Testis (tissue), 2 donors: ENCODE measurements around the gene KIFBP.

Experiments
- CTCF ChIP-seq, 3 experiments: fragments of 450-650 bp in 2 of 3; fragments of 200-600 bp in 1 of 3; sonication (generic) in 1 of 3; IDR thresholded peaks; one replicate each; pipeline ENCODE4 v1.5.1; 2016 to 2019; ENCODE audit warnings: antibody characterized with exemption in 3 of 3, mild to moderate bottlenecking in 2 of 3, moderate library complexity in 1 of 3
- POLR2A ChIP-seq: fragments of 450-650 bp; IDR thresholded peaks from one replicate; pipeline ENCODE4 v1.6.1; 2017; ENCODE audit warnings: antibody characterized with exemption, mild to moderate bottlenecking, moderate library complexity

GRCh38 chr10:69056129-69056528 lies 67.5 kb downstream of the KIFBP start:
- TF ChIP-seq POLR2A (no peak), CTCF (IDR thresholded peaks at IDR 0.05) (no peak)
